Heart left ventricle (tissue), 13 donors: ENCODE data around the gene VRK1.

Experiments
- CTCF ChIP-seq, 12 donors: fragments of 200-600 bp; sonication (generic) in 4 of 12; IDR thresholded peaks; one replicate each; pipeline versions ENCODE4 v1.5.0 to v1.8.0; 2018 to 2022; ENCODE audit warnings: antibody characterized with exemption in 12 of 12, mild to moderate bottlenecking in 5 of 12
- POLR2A ChIP-seq, 2 donors: fragments of 450-650 bp; IDR thresholded peaks; one replicate each; pipeline ENCODE4 v1.6.1; 2017; ENCODE audit warnings: antibody characterized with exemption in 2 of 2, mild to moderate bottlenecking in 2 of 2, moderate library complexity in 2 of 2
- donor health status: ischemic (EF 13 %, LVEDD 7.1; RV severe dilation, severe dysfunction).
- donor health status: DM: no; HTN: yes; CAD: no.
- donor health status: DM: no; HTN: no; CAD: no.
- donor health status: ischemic (EF 25% LVEDD 6.9; RV normal size, moderate dysfunction).
- donor health status: ischemic (EF 25% LVEDD 5.7; RV mildly dilated, moderate dysfunction).
- donor health status: ischemic (EF 35%, LVEDD 5.7; RV mildly dilated, moderate dysfunction).
- donor health status: nonischemic (EF 11% LVEDD 7.7; RV severe dilation, severe dysfunction).
- donor health status: DM: yes; HTN: yes; CAD: no.
- donor health status: PGD.
- donor health status: ischemic (EF 29% LVEDD 5.4; RV normal size, mild dysfunction).
- donor health status: nonischemic (EF 23%, LVEDD 6.1; RV moderate dilation, normal function).

DNA sequence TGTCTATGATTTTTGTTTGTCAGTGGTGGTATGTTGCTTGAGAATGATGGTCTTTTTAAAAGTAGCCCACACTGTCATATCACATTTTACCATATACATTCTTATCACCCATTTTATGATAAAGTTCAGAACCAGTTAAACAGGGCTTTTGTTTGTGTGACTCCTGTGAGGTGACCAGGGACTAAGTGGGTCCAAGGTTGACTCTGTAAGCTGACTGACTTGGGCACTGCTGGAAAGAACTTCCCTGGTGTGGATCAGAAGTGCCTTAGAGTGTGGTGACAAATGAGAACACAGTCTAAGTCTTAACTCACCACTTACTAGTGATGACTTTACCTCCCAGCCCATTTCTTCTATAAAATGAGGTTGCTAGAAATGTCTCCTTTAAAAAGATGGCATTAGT, 52.6 kb downstream of the VRK1 start:
- TF ChIP-seq CTCF (IDR thresholded peaks at IDR 0.05) (no peak), POLR2A (IDR thresholded peaks at IDR 0.05) (no peak)
